ENCODE results near the gene NDUFS2.

NDUFS2 gene

DNA sequence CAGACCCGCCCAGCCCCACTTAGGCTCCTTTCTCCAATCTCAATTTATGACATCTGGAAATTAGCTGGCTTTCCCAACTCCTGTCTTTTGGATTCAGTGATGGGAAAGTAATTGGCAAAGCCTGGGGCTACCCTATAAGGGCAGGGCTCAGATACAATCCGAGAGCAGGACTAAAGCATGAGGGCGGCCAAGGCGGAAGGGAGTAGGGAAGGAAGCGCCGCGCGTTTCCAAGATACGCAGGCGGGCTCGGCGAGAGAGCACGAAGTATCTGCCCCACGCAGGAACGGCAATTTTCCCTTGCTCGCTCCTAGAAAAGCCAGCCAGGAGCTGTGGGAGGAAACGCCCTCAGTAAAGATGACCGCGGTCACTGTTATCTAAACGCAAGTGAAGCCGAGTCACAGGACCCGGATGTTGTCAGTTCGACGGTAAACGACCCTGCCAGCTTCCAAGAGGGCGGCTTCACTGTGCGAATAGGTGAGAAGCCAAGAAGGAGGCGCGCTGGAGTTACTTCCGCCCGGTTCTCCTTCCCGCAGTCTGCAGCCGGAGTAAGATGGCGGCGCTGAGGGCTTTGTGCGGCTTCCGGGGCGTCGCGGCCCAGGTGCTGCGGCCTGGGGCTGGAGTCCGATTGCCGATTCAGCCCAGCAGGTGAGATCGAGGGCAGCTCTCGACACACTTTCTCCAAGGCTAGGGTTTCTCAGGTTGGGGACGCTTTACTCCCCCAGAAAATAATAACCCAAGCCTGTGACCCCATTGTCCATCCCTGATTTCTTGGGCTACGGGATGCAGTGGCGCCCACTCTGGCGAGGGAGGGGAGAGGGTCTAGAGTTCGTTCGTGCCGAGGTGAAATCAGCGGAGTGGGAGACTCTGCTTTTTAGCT is at the start of gene NDUFS2:
NDUFS2 (plus strand) TSS at position 532 of the 877 bp plus-strand sequence; CDS start at position 551, 19 bp downstream.
- Histone ChIP-seq H3K4me3 (ENCODE audit: low read length, poor library complexity, severe bottlenecking) (peak within 1 kb of the TSS; percentile 95), H3K79me2 (ENCODE audit: insufficient read depth, low read length) (peaks cover 29% of the 10 kb centered on the region), H4K20me1 (ENCODE audit: insufficient read depth, low read length, poor library complexity, severe bottlenecking) (no peaks in the 10 kb centered on the region), H3K4me2 (ENCODE audit: low read depth, low read length, poor library complexity, severe bottlenecking) (peak within 1 kb of the TSS; percentile 89), H3K9me2 (replicated peaks; ENCODE audit: low read depth, low read length) (no peaks in the 10 kb centered on the region), H2AFZ (ENCODE audit: low read length) (peak within 1 kb of the TSS; percentile 95), H3F3A (ENCODE audit: low read depth) (no peaks in the 10 kb centered on the region), H3K4me1 (ENCODE audit: insufficient read depth, low read length, poor library complexity, severe bottlenecking) (peaks cover 31% of the 10 kb centered on the region), H3K36me3 (ENCODE audit: insufficient read depth, low read length) (peaks cover 2% of the 10 kb centered on the region; the same call in 1 of the 2 replicates), H3K9me3 (ENCODE audit: insufficient read depth, low read depth, low read length) (no peaks in the 10 kb centered on the region), H3K9ac (ENCODE audit: low read depth, low read length, poor library complexity, severe bottlenecking) (peak within 1 kb of the TSS; percentile 94), H3K27me3 (ENCODE audit: insufficient read depth, low read length, poor library complexity, severe bottlenecking) (no peaks in the 10 kb centered on the region)
- TF ChIP-seq, protein P1, sequence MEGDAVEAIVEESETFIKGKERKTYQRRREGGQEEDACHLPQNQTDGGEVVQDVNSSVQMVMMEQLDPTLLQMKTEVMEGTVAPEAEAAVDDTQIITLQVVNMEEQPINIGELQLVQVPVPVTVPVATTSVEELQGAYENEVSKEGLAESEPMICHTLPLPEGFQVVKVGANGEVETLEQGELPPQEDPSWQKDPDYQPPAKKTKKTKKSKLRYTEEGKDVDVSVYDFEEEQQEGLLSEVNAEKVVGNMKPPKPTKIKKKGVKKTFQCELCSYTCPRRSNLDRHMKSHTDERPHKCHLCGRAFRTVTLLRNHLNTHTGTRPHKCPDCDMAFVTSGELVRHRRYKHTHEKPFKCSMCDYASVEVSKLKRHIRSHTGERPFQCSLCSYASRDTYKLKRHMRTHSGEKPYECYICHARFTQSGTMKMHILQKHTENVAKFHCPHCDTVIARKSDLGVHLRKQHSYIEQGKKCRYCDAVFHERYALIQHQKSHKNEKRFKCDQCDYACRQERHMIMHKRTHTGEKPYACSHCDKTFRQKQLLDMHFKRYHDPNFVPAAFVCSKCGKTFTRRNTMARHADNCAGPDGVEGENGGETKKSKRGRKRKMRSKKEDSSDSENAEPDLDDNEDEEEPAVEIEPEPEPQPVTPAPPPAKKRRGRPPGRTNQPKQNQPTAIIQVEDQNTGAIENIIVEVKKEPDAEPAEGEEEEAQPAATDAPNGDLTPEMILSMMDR (conservative IDR thresholded peaks at IDR 0.05; ENCODE audit: low read length): peak; percentile 55
- no peak for TF ChIP-seq EZH2phosphoT487 (IDR thresholded peaks at IDR 0.05; ENCODE audit: borderline replicate concordance)

DNA sequence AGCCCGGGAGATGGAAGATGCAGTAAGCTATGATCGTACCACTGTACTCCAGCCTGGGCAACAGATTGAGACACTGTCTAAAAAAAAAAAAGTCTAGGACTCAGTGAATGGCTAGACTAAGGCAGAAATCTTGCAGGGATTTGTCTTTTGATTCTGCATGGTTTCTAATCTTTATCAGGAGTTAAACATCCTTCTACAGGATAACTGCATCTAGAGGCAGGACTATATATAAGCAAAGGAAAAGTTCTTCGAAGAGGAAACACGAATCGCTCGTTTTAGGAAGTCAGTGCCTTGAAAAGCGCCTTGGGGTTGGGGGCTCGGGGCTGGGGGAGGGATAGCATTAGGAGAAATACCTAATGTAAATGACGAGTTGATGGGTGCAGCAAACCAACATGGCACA is 49.0 kb upstream of the NDUFS2 start:
- H3K36me3 ChIP-seq (ENCODE audit: insufficient read depth, low read length): peaks cover 11% of the 10 kb centered on the region; the same call in 1 of the 2 replicates
- H4K20me1 ChIP-seq (ENCODE audit: insufficient read depth, low read length, poor library complexity, severe bottlenecking): no peaks in the 10 kb centered on the region
- H3K4me2 ChIP-seq (ENCODE audit: low read depth, low read length, poor library complexity, severe bottlenecking): peak overlapping the region; percentile 73
- H3K9me3 ChIP-seq (ENCODE audit: insufficient read depth, low read depth, low read length): no peaks in the 10 kb centered on the region
- H3K4me3 ChIP-seq (ENCODE audit: low read length, poor library complexity, severe bottlenecking): peak overlapping the region; percentile 85
- no peaks in the 10 kb centered on the region for H3K27me3 ChIP-seq (ENCODE audit: insufficient read depth, low read length, poor library complexity, severe bottlenecking)
- TF ChIP-seq, protein P1 (conservative IDR thresholded peaks at IDR 0.05; ENCODE audit: low read length): no peak
- no peak for TF ChIP-seq EZH2phosphoT487 (IDR thresholded peaks at IDR 0.05; ENCODE audit: borderline replicate concordance)
- H3F3A ChIP-seq (ENCODE audit: low read depth): no peaks in the 10 kb centered on the region
- peaks cover 27% of the 10 kb centered on the region for H3K79me2 ChIP-seq (ENCODE audit: insufficient read depth, low read length)
- peaks cover 13% of the 10 kb centered on the region for H3K4me1 ChIP-seq (ENCODE audit: insufficient read depth, low read length, poor library complexity, severe bottlenecking)
- no peaks in the 10 kb centered on the region for H3K9me2 ChIP-seq (replicated peaks; ENCODE audit: low read depth, low read length)
- peak overlapping the region; percentile 87 for H3K9ac ChIP-seq (ENCODE audit: low read depth, low read length, poor library complexity, severe bottlenecking)
- no peak overlapping the region for H2AFZ ChIP-seq (ENCODE audit: low read length)

GRCh38 chr1:161153682-161154337 is 48.4 kb upstream of the NDUFS2 start, which contains the start of gene UFC1:
Gene UFC1, plus strand, starts transcription at chr1:161153978. Its CDS starts 20 bp downstream, at chr1:161153998.
- Histone ChIP-seq H3K36me3 (ENCODE audit: insufficient read depth, low read length) (peaks cover 16% of the 10 kb centered on the region; the same call in 1 of the 2 replicates), H3K9ac (ENCODE audit: low read depth, low read length, poor library complexity, severe bottlenecking) (peak within 1 kb of the TSS; percentile 87), H3K9me3 (ENCODE audit: insufficient read depth, low read depth, low read length) (no peaks in the 10 kb centered on the region), H2AFZ (ENCODE audit: low read length) (peak within 1 kb of the TSS; percentile 91), H3K4me2 (ENCODE audit: low read depth, low read length, poor library complexity, severe bottlenecking) (peak within 1 kb of the TSS; percentile 73), H3K9me2 (replicated peaks; ENCODE audit: low read depth, low read length) (no peaks in the 10 kb centered on the region), H4K20me1 (ENCODE audit: insufficient read depth, low read length, poor library complexity, severe bottlenecking) (no peaks in the 10 kb centered on the region), H3F3A (ENCODE audit: low read depth) (no peaks in the 10 kb centered on the region), H3K4me1 (ENCODE audit: insufficient read depth, low read length, poor library complexity, severe bottlenecking) (peaks cover 17% of the 10 kb centered on the region), H3K4me3 (ENCODE audit: low read length, poor library complexity, severe bottlenecking) (peak within 1 kb of the TSS; percentile 85), H3K27me3 (ENCODE audit: insufficient read depth, low read length, poor library complexity, severe bottlenecking) (no peaks in the 10 kb centered on the region), H3K79me2 (ENCODE audit: insufficient read depth, low read length) (peaks cover 27% of the 10 kb centered on the region)
- TF ChIP-seq, protein P1 (conservative IDR thresholded peaks at IDR 0.05; ENCODE audit: low read length): no peak
- no peak for TF ChIP-seq EZH2phosphoT487 (IDR thresholded peaks at IDR 0.05; ENCODE audit: borderline replicate concordance)
